Ishikawa (cell line): ENCODE results near the gene GARNL3.

Source experiments
- CEBPB ChIP-seq: IDR thresholded peaks from 2 replicates; pipeline ENCODE4 v1.6.1; 2012
- CREB1 ChIP-seq: IDR thresholded peaks from 2 replicates; pipeline ENCODE4 v1.6.1; 2012; ENCODE audit warnings: low read depth
- EGR1 ChIP-seq: IDR thresholded peaks from 2 replicates; pipeline ENCODE4 v1.6.1; 2012
- MAX ChIP-seq: IDR thresholded peaks from 2 replicates; pipeline ENCODE4 v1.6.1; 2012
- NFIC ChIP-seq: IDR thresholded peaks from 2 replicates; pipeline ENCODE4 v1.6.1; 2012
- REST ChIP-seq: IDR thresholded peaks from 2 replicates; pipeline ENCODE4 v1.6.1; 2012; ENCODE audit warnings: low read depth, mild to moderate bottlenecking
- TCF12 ChIP-seq: IDR thresholded peaks from 2 replicates; pipeline ENCODE4 v1.6.1; 2012; ENCODE audit warnings: low read depth
- TEAD4 ChIP-seq: IDR thresholded peaks from 2 replicates; pipeline ENCODE4 v1.6.1; 2012
- YY1 ChIP-seq: IDR thresholded peaks from 2 replicates; pipeline ENCODE4 v1.6.1; 2012; ENCODE audit warnings: low read depth
- ZBTB7A ChIP-seq: IDR thresholded peaks from 2 replicates; pipeline ENCODE4 v1.6.1; 2012; ENCODE audit warnings: low read depth

GRCh38 chr9:127398715-127399400 lies 134.3 kb downstream of the GARNL3 start:
- no peak for TF ChIP-seq CREB1
- no peak for TF ChIP-seq TEAD4
- TF ChIP-seq TCF12, result no peak
- no peak for TF ChIP-seq YY1
- TF ChIP-seq MAX, result no peak
- TF ChIP-seq NFIC, result no peak
- no peak for TF ChIP-seq REST
- TF ChIP-seq CEBPB, result no peak
- TF ChIP-seq EGR1, result no peak
- no peak for TF ChIP-seq ZBTB7A
